Nephron (organoid): ENCODE measurements around the gene HSPBP1.

Experiments used
- H3K27ac Mint-ChIP-seq, 3 experiments: 2 replicates each; pipeline ENCODE4 v1.8.0; 2020; ENCODE audit warnings: mixed read lengths in 3 of 3, mild to moderate bottlenecking in 2 of 3, moderate library complexity in 1 of 3
- H3K27me3 Mint-ChIP-seq: 2 replicates; pipeline ENCODE4 v1.8.0; 2021; ENCODE audit warnings: low read depth, mild to moderate bottlenecking, moderate library complexity, mixed read lengths
- H3K36me3 Mint-ChIP-seq: 2 replicates; pipeline ENCODE4 v1.8.0; 2020; ENCODE audit warnings: low read depth, mixed read lengths
- H3K4me1 Mint-ChIP-seq: 2 replicates; pipeline ENCODE4 v1.8.0; 2020; ENCODE audit warnings: mixed read lengths
- H3K4me3 Mint-ChIP-seq, 3 experiments: 2 replicates each; pipeline ENCODE4 v1.8.0; 2020; ENCODE audit warnings: mild to moderate bottlenecking in 3 of 3, mixed read lengths in 3 of 3, moderate library complexity in 2 of 3
- H3K9me3 Mint-ChIP-seq: 2 replicates; pipeline ENCODE4 v1.8.0; 2020; ENCODE audit warnings: mixed read lengths
- TF ChIP-seq, protein P1 (sequence below), 3 experiments: fragments of 200-600 bp; sonication (generic); IDR thresholded peaks; one replicate each; pipeline ENCODE4 v1.5.0; 2021; ENCODE audit warnings: antibody characterized with exemption in 3 of 3; ENCODE audit not compliant: unreplicated experiment in 3 of 3

The HSPBP1 gene

DNA sequence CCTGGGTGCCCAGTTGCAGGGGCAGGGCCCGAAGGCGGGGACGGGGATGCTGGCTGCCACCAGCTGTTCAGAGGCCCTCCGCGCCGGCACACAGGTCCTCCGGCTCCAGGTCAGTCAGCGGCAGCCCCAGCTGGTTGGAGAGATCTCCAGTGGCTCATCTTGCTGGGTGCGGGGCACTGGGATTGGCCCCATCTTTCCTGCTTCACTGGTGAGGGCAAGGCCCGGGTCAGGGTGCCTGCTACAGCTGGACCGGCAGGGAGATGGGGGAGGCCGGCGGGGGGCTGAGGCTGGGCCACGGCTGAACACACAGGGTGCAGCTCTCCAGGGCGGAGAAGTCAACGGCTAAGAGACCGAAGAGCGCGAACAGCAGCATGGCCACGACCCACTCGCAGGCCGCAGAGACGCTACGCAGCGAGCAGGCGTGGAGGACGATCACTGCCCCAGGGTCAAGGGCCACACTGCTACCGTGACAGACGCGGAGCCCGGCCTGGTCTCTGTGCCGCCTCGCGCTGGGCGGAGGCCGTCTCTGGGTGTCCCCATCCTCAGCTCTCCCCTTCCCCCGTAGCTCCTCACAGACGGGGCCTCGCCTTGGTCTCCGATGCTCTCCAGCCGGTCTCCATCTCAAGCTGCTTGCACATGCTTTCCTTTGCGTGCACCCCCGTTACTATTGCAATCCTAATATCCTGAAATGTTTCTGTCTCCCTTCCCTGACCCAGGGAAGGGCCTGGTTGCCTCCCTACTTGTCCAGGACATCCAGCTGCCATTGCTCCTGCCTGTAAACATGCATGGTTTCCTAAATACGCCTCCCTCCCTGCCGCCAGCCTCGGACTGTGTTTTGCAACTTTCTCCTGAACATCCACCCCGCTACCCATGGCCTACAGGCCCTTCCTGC lies 33.0 kb upstream of the HSPBP1 start:
- no peaks in the 10 kb centered on the region for H3K9me3 Mint-ChIP-seq
- peak overlapping the region; percentile 56 to 89 (median 60) for H3K27ac Mint-ChIP-seq
- H3K4me3 Mint-ChIP-seq = no peak overlapping the region
- H3K4me1 Mint-ChIP-seq = peaks cover 10% of the 10 kb centered on the region
- H3K27me3 Mint-ChIP-seq = no peaks in the 10 kb centered on the region
- H3K36me3 Mint-ChIP-seq = peaks cover 26% of the 10 kb centered on the region
- TF ChIP-seq, protein P1, sequence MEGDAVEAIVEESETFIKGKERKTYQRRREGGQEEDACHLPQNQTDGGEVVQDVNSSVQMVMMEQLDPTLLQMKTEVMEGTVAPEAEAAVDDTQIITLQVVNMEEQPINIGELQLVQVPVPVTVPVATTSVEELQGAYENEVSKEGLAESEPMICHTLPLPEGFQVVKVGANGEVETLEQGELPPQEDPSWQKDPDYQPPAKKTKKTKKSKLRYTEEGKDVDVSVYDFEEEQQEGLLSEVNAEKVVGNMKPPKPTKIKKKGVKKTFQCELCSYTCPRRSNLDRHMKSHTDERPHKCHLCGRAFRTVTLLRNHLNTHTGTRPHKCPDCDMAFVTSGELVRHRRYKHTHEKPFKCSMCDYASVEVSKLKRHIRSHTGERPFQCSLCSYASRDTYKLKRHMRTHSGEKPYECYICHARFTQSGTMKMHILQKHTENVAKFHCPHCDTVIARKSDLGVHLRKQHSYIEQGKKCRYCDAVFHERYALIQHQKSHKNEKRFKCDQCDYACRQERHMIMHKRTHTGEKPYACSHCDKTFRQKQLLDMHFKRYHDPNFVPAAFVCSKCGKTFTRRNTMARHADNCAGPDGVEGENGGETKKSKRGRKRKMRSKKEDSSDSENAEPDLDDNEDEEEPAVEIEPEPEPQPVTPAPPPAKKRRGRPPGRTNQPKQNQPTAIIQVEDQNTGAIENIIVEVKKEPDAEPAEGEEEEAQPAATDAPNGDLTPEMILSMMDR (IDR thresholded peaks at IDR 0.05; ENCODE audit: unreplicated experiment in 3 of 3) = no peak

DNA sequence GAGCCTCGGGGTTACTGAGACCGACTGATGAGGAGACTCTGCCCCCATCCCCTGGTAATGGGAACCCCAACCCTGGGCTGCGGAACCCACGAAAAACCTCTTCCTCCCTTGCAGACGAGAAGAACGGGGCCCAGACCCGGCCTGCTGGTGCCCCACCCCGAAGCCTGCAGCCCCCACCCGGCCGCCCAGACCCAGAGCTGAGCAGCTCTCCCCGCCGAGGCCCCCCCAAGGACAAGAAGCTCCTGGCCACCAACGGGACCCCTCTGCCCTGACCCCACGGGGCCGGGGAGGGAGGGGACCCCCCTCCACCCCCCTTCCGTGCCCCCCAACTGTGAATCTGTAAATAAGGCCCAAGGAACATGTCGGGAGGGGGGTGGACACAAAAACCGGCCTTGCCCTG lies 31.9 kb upstream of the HSPBP1 start:
- no peaks in the 10 kb centered on the region for H3K27me3 Mint-ChIP-seq
- no peak overlapping the region for H3K4me3 Mint-ChIP-seq
- peaks cover 10% of the 10 kb centered on the region for H3K4me1 Mint-ChIP-seq
- H3K9me3 Mint-ChIP-seq = no peaks in the 10 kb centered on the region
- peaks cover 34% of the 10 kb centered on the region for H3K36me3 Mint-ChIP-seq
- TF ChIP-seq, protein P1 (IDR thresholded peaks at IDR 0.05; ENCODE audit: unreplicated experiment in 3 of 3) = no peak
- no peak overlapping the region for H3K27ac Mint-ChIP-seq

DNA sequence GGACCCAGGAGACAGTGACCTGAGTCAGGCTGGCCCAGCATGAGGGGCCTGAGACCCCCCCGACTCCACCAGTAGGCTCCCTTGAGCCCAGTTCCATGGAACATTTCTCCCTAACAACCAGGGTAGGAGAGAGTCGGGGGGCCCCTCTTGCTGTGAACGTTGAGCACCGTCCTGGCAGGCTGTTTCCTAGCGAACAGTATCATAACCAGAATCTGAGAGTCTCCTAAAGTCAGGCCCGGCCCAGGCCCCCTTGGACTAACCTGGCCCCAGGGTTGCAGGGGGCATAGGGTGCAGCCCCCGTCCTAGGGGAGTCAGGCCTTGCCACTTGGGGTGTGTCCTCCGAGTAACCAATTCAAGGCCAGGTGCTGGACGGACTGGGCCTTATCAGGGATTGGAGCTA lies 31.5 kb upstream of the HSPBP1 start:
- no peak overlapping the region for H3K4me3 Mint-ChIP-seq
- H3K27ac Mint-ChIP-seq = no peak overlapping the region
- H3K27me3 Mint-ChIP-seq = no peaks in the 10 kb centered on the region
- H3K9me3 Mint-ChIP-seq = no peaks in the 10 kb centered on the region
- H3K36me3 Mint-ChIP-seq = peaks cover 38% of the 10 kb centered on the region
- TF ChIP-seq, protein P1 (IDR thresholded peaks at IDR 0.05; ENCODE audit: unreplicated experiment in 3 of 3) = no peak
- peaks cover 10% of the 10 kb centered on the region for H3K4me1 Mint-ChIP-seq

DNA sequence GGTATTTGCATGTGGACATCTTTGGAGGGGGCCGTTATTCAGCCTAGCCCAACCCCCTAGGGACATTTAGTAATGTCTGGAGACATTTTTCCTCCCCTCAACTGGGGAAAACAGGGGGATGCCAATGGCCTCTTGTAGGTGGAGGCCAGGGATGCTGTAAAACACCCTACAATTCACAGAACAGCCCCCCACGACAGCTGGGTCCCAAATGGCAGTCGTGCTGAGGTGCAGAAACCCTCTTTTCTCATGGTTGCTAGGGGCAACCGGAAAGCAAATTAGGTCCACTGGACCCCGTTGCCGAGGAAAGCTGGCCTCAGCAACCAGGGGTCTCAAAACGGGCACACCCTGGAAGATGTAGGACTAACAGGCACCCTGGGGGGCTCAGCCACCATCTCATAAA lies 30.6 kb upstream of the HSPBP1 start:
- H3K9me3 Mint-ChIP-seq = no peaks in the 10 kb centered on the region
- peaks cover 45% of the 10 kb centered on the region for H3K36me3 Mint-ChIP-seq
- H3K27ac Mint-ChIP-seq = no peak overlapping the region
- H3K4me3 Mint-ChIP-seq = no peak overlapping the region
- TF ChIP-seq, protein P1 (IDR thresholded peaks at IDR 0.05; ENCODE audit: unreplicated experiment in 3 of 3) = no peak
- H3K27me3 Mint-ChIP-seq = no peaks in the 10 kb centered on the region
- H3K4me1 Mint-ChIP-seq = peaks cover 12% of the 10 kb centered on the region

DNA sequence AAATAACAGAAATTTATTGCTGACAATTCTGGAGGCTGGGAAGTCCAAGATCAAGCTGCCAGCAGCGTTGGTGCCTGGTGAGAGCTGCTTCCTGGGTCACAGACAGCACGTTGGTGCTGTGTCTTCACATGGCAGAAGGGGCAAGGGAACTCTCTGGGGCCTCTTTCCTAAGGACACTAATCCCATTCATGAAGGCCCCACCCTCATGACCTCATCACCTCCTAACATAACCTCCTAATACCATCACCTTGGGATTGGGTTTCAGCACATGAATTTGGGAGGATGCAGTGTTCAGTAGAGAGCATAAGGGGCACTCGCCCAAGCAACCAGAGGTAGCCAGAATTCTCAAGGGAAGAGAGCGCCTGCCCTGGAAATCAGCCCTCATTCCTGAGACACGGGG lies 29.5 kb upstream of the HSPBP1 start:
- Mint-ChIP-seq H3K36me3 (peaks cover 48% of the 10 kb centered on the region), H3K27ac (no peak overlapping the region), H3K27me3 (no peaks in the 10 kb centered on the region), H3K9me3 (no peaks in the 10 kb centered on the region), H3K4me1 (peaks cover 14% of the 10 kb centered on the region), H3K4me3 (no peak overlapping the region)
- TF ChIP-seq, protein P1 (IDR thresholded peaks at IDR 0.05; ENCODE audit: unreplicated experiment in 3 of 3) = no peak

DNA sequence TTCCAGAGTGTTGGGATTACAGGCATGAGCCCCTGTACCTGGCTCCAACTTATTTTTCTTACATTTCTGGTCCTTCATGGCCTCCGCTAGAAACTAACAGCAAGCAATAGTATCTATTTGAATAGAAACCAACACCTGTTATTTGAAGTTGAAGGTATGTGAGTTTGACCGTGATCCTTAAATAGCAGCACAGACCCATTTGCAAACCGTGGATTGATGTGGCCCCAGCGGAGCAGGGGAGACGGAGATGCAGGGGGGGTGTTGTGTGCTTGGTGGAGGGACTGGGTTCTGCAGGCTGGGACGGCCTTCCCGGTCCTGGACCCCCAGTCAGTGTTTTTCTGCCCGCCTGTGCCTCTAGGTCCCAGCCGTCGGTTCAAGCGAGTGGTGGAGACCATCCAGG lies 28.4 kb upstream of the HSPBP1 start:
- no peak overlapping the region for H3K27ac Mint-ChIP-seq
- H3K4me3 Mint-ChIP-seq = no peak overlapping the region
- TF ChIP-seq, protein P1 (IDR thresholded peaks at IDR 0.05; ENCODE audit: unreplicated experiment in 3 of 3) = no peak
- H3K36me3 Mint-ChIP-seq = peaks cover 52% of the 10 kb centered on the region
- peaks cover 10% of the 10 kb centered on the region for H3K4me1 Mint-ChIP-seq
- no peaks in the 10 kb centered on the region for H3K27me3 Mint-ChIP-seq
- no peaks in the 10 kb centered on the region for H3K9me3 Mint-ChIP-seq
